ENCODE results near the gene DENND4B. TPM values are rescaled to one million over a fixed set of nuclear protein-coding genes. Genes with fewer than 3 reads are reported as not detected.
"Not testable (repeated sequence)": the region's sequence is repeated elsewhere in the genome, so short reads cannot be mapped to it uniquely, and the experiment has no call there.

Gene DENND4B
- total RNA-seq, 1 donor from 2014 or later, result 2.7 TPM

- no peak overlapping the region for H3K27ac Mint-ChIP-seq
- H3K4me1 Mint-ChIP-seq, result no peaks in the 10 kb centered on the region
Measured at GRCh38 chr1:153907134-153907533, 39.4 kb downstream of the DENND4B start.

GRCh38 chr1:153906396-153906795, 40.1 kb downstream of the DENND4B start:
- Histone ChIP-seq H3F3A (ENCODE audit: low read depth) (no peaks in the 10 kb centered on the region), H3K4me3 (no peak overlapping the region), H3K36me3 (no peaks in the 10 kb centered on the region), H3K27ac (no peak overlapping the region), H2AFZ (replicated peaks) (no peak overlapping the region), H3K4me2 (no peak overlapping the region), H3K27me3 (no peaks in the 10 kb centered on the region), H3K4me1 (no peaks in the 10 kb centered on the region), H3K9ac (no peak overlapping the region), H4K20me1 (ENCODE audit: low read depth) (peaks cover 77% of the 10 kb centered on the region), H3K79me2 (ENCODE audit: low read depth) (peaks cover 100% of the 10 kb centered on the region), H3K9me3 (ENCODE audit: low read depth) (no peaks in the 10 kb centered on the region)
- peaks cover 15% of the 10 kb centered on the region for H3K36me3 Mint-ChIP-seq
- no peaks in the 10 kb centered on the region for H3K4me1 Mint-ChIP-seq
- H3K27me3 Mint-ChIP-seq (ENCODE audit: insufficient read depth, low read depth), result peaks cover 2% of the 10 kb centered on the region
- peaks cover 2% of the 10 kb centered on the region for H3K9me3 Mint-ChIP-seq
- no peak overlapping the region for H3K4me3 Mint-ChIP-seq
- TF ChIP-seq, protein P1, sequence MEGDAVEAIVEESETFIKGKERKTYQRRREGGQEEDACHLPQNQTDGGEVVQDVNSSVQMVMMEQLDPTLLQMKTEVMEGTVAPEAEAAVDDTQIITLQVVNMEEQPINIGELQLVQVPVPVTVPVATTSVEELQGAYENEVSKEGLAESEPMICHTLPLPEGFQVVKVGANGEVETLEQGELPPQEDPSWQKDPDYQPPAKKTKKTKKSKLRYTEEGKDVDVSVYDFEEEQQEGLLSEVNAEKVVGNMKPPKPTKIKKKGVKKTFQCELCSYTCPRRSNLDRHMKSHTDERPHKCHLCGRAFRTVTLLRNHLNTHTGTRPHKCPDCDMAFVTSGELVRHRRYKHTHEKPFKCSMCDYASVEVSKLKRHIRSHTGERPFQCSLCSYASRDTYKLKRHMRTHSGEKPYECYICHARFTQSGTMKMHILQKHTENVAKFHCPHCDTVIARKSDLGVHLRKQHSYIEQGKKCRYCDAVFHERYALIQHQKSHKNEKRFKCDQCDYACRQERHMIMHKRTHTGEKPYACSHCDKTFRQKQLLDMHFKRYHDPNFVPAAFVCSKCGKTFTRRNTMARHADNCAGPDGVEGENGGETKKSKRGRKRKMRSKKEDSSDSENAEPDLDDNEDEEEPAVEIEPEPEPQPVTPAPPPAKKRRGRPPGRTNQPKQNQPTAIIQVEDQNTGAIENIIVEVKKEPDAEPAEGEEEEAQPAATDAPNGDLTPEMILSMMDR (IDR thresholded peaks at IDR 0.05), result no peak
- no peak for TF ChIP-seq EZH2 (IDR thresholded peaks at IDR 0.05)
- TF ChIP-seq EZH2phosphoT487 (IDR thresholded peaks at IDR 0.05), result no peak
- DNase-seq (ENCODE audit: low spot score), result no peak
- H3K27ac Mint-ChIP-seq, result no peak overlapping the region

More at GRCh38 chr1:153907134-153907533, 39.4 kb downstream of the DENND4B start:
- H3K4me1 ChIP-seq, result no peaks in the 10 kb centered on the region
- H2AFZ ChIP-seq (replicated peaks), result no peak overlapping the region
- H3K9me3 ChIP-seq (ENCODE audit: low read depth), result no peaks in the 10 kb centered on the region
- DNase-seq (ENCODE audit: low spot score), result no peak
- no peak overlapping the region for H3K9ac ChIP-seq
- H3K36me3 ChIP-seq, result no peaks in the 10 kb centered on the region
- H3K79me2 ChIP-seq (ENCODE audit: low read depth), result peaks cover 100% of the 10 kb centered on the region
- no peak overlapping the region for H3K4me3 Mint-ChIP-seq
- H3K36me3 Mint-ChIP-seq, result peaks cover 18% of the 10 kb centered on the region
- H3F3A ChIP-seq (ENCODE audit: low read depth), result no peaks in the 10 kb centered on the region
- no peak overlapping the region for H3K4me3 ChIP-seq
- H3K9me3 Mint-ChIP-seq, result peaks cover 5% of the 10 kb centered on the region
- H3K27me3 ChIP-seq, result no peaks in the 10 kb centered on the region
- no peak overlapping the region for H3K4me2 ChIP-seq
- H3K27me3 Mint-ChIP-seq (ENCODE audit: insufficient read depth, low read depth), result peaks cover 2% of the 10 kb centered on the region
- H4K20me1 ChIP-seq (ENCODE audit: low read depth), result peaks cover 80% of the 10 kb centered on the region
- TF ChIP-seq EZH2phosphoT487 (IDR thresholded peaks at IDR 0.05) (no peak), EZH2 (IDR thresholded peaks at IDR 0.05) (no peak)
- TF ChIP-seq, protein P1 (IDR thresholded peaks at IDR 0.05), result no peak
- no peak overlapping the region for H3K27ac ChIP-seq

GRCh38 chr1:153905908-153906307, 40.6 kb downstream of the DENND4B start:
- not testable (repeated sequence) for H3K27me3 ChIP-seq; H3K4me3 ChIP-seq; H3K27ac ChIP-seq; H3K27me3 Mint-ChIP-seq (ENCODE audit: insufficient read depth, low read depth); H2AFZ ChIP-seq (replicated peaks); H3K4me3 Mint-ChIP-seq; H3K4me2 ChIP-seq; H3K27ac Mint-ChIP-seq; H3K9me3 Mint-ChIP-seq; H3K4me1 ChIP-seq; H3K9ac ChIP-seq; H3K36me3 ChIP-seq; DNase-seq (ENCODE audit: low spot score); H3K9me3 ChIP-seq (ENCODE audit: low read depth); H3K4me1 Mint-ChIP-seq; H3F3A ChIP-seq (ENCODE audit: low read depth)
- Histone ChIP-seq H3K79me2 (ENCODE audit: low read depth) (peaks cover 100% of the 10 kb centered on the region), H4K20me1 (ENCODE audit: low read depth) (peaks cover 77% of the 10 kb centered on the region)
- peaks cover 12% of the 10 kb centered on the region for H3K36me3 Mint-ChIP-seq

DNA sequence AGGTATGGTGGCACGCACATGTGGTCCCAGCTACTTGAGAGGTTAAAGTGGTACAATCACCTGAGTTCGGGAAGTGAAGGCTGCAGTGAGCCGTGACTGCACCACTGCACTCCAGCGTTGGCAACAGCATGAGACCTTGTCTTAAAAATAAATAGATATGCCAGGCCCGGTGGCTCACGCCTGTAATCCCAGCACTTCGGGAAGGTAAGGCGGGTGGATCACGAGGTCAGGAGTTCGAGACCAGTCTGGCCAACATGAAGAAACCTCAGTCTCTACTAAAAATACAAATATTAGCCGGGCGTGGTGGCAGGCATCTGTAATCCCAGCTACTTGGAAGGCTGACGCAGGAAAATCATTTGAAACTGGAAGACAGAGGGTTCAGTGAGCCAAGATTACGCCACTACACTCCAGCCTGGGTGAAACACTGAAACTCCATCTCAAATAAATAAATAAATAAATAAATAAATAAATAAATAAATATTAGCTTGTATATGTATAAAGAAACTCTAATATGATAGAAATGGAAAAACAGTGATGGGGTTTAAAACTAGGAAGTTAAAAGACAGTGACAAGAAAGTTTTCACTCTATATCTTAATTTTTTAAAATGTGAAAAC, 42.6 kb downstream of the DENND4B start:
- no peak overlapping the region for H3K27ac Mint-ChIP-seq
- no peak overlapping the region for H3K4me3 Mint-ChIP-seq
- H3K36me3 Mint-ChIP-seq, result peaks cover 17% of the 10 kb centered on the region

More for the DNA sequence above, 42.6 kb downstream of the DENND4B start:
- no peak for TF ChIP-seq EZH2 (IDR thresholded peaks at IDR 0.05)
- no peak for TF ChIP-seq EZH2phosphoT487 (IDR thresholded peaks at IDR 0.05)
- Histone ChIP-seq H3F3A (ENCODE audit: low read depth) (no peaks in the 10 kb centered on the region), H3K9ac (no peak overlapping the region), H3K36me3 (no peaks in the 10 kb centered on the region), H3K4me2 (no peak overlapping the region), H3K79me2 (ENCODE audit: low read depth) (peaks cover 100% of the 10 kb centered on the region), H3K4me3 (no peak overlapping the region), H3K27ac (no peak overlapping the region), H4K20me1 (ENCODE audit: low read depth) (peaks cover 83% of the 10 kb centered on the region), H3K4me1 (no peaks in the 10 kb centered on the region), H3K27me3 (no peaks in the 10 kb centered on the region), H3K9me3 (ENCODE audit: low read depth) (no peaks in the 10 kb centered on the region), H2AFZ (replicated peaks) (no peak overlapping the region)
- H3K4me1 Mint-ChIP-seq, result peaks cover 3% of the 10 kb centered on the region
- DNase-seq (ENCODE audit: low spot score), result no peak
- no peaks in the 10 kb centered on the region for H3K9me3 Mint-ChIP-seq
- H3K27me3 Mint-ChIP-seq (ENCODE audit: insufficient read depth, low read depth), result peaks cover 2% of the 10 kb centered on the region
